Measurements from ENCODE around the gene PODNL1. TPM values are rescaled to one million over a fixed set of nuclear protein-coding genes. Genes with fewer than 3 reads are reported as not detected.

Gene PODNL1
- total RNA-seq, 1 experiment from 2014 or later = 1.1 TPM

- H3K36me3 Mint-ChIP-seq = no peaks in the 10 kb centered on the region
- DNase-seq (ENCODE audit: low spot score) = peak; percentile 43
- H3K9me3 Mint-ChIP-seq = no peaks in the 10 kb centered on the region
- POLR2A ChIA-PET = no interaction called here
- H3K4me3 Mint-ChIP-seq = no peak overlapping the region
- CTCF ChIA-PET = interaction anchor here (0.6 to 3.4 kb wide), 6 partner anchors 10 to 174 kb away, joined by 3 to 20 read pairs (median 10); partner anchors contain the start of gene IL27RA
- peaks cover 7% of the 10 kb centered on the region for H3K27me3 Mint-ChIP-seq (ENCODE audit: low read depth)
- ATAC-seq = no peak
- H3K4me1 Mint-ChIP-seq = peaks cover 26% of the 10 kb centered on the region
- no peak overlapping the region for H3K27ac Mint-ChIP-seq
- no peak for TF ChIP-seq GABPB1 (CRISPR knock-in tag; IDR thresholded peaks at IDR 0.05)
- TF ChIP-seq ZNF121 (CRISPR knock-in tag; IDR thresholded peaks at IDR 0.05) = no peak
- TF ChIP-seq IRF1 (CRISPR knock-in tag; IDR thresholded peaks at IDR 0.05) = no peak
- no peak for TF ChIP-seq AR (CRISPR knock-in tag; IDR thresholded peaks at IDR 0.05)
Observed at GRCh38 chr19:13883516-13884064, 54.6 kb downstream of the PODNL1 start.

- no peak for TF ChIP-seq CBFB (CRISPR knock-in tag; IDR thresholded peaks at IDR 0.05; ENCODE audit: low read depth)
- no peak for TF ChIP-seq MAX (CRISPR knock-in tag; IDR thresholded peaks at IDR 0.05)
- TF ChIP-seq ZNF671 (CRISPR knock-in tag; IDR thresholded peaks at IDR 0.05) = no peak
- TF ChIP-seq ARID4B (CRISPR knock-in tag; IDR thresholded peaks at IDR 0.05; ENCODE audit: borderline replicate concordance) = no peak
- TF ChIP-seq ZBTB21 (CRISPR knock-in tag; IDR thresholded peaks at IDR 0.05; ENCODE audit: borderline replicate concordance) = no peak
- TF ChIP-seq ZNF317 (CRISPR knock-in tag; IDR thresholded peaks at IDR 0.05; ENCODE audit: borderline replicate concordance, low read depth) = no peak
- no peak for TF ChIP-seq ZNF416 (CRISPR knock-in tag; IDR thresholded peaks at IDR 0.05)
- no peak for TF ChIP-seq PREB (CRISPR knock-in tag; IDR thresholded peaks at IDR 0.05; ENCODE audit: borderline replicate concordance)
- no peak for TF ChIP-seq IRF1 (CRISPR knock-in tag; IDR thresholded peaks at IDR 0.05)
- TF ChIP-seq NR1H2 (CRISPR knock-in tag; IDR thresholded peaks at IDR 0.05) = no peak
- TF ChIP-seq ATF6 (CRISPR knock-in tag; IDR thresholded peaks at IDR 0.05) = no peak
- no peak for TF ChIP-seq KAT7 (CRISPR knock-in tag; IDR thresholded peaks at IDR 0.05; ENCODE audit: borderline replicate concordance)
- no peak for TF ChIP-seq E2F5 (CRISPR knock-in tag; IDR thresholded peaks at IDR 0.05)
- no peak for TF ChIP-seq ZNF138 (CRISPR knock-in tag; conservative IDR thresholded peaks at IDR 0.05)
- no peak for TF ChIP-seq TEAD4 (CRISPR knock-in tag; IDR thresholded peaks at IDR 0.05)
- TF ChIP-seq CREM (CRISPR knock-in tag; IDR thresholded peaks at IDR 0.05) = no peak
- no peak for TF ChIP-seq ZNF232 (CRISPR knock-in tag; IDR thresholded peaks at IDR 0.05)
- no peaks in the 10 kb centered on the region for H3K9me3 Mint-ChIP-seq
- no peak overlapping the region for H3K4me3 Mint-ChIP-seq
- no peak overlapping the region for H3K27ac Mint-ChIP-seq
- ChIA-PET POLR2A (no interaction called here), CTCF (interaction anchor here (0.5 to 4.0 kb wide), 12 partner anchors 10 to 622 kb away, joined by 3 to 28 read pairs (median 6); partner anchors contain the start of genes ASF1B, IL27RA and MISP3)
- DNase-seq (ENCODE audit: low spot score) = no peak
- no peaks in the 10 kb centered on the region for H3K36me3 Mint-ChIP-seq
- no peak for ATAC-seq
- peaks cover 13% of the 10 kb centered on the region for H3K27me3 Mint-ChIP-seq (ENCODE audit: low read depth)
- peaks cover 26% of the 10 kb centered on the region for H3K4me1 Mint-ChIP-seq
Observed at GRCh38 chr19:13882836-13883235, 55.4 kb downstream of the PODNL1 start.
